ENCODE data around the gene CMTM7.

GRCh38 chr3:32484436-32484835 is 92.8 kb downstream of the CMTM7 start:
- TF ChIP-seq GATA3 (IDR thresholded peaks at IDR 0.05; ENCODE audit: low read depth, low read length) (no peak), GATA2 (IDR thresholded peaks at IDR 0.05; ENCODE audit: low read depth, low read length) (no peak)
